Activated naive CD8-positive, alpha-beta T cell treated with anti-CD3 and anti-CD28 coated beads, Interleukin-2, amount 50 U/mL, for 24 hours (primary cell): ENCODE data around the gene GLI3.

ENCODE experiments used
- ATAC-seq: fragments of 150-1000 bp; cut with Tn5 transposase; one replicate; pipeline ENCODE4 v1.10.0; 2021
- DNase-seq: peaks from one replicate; pipeline ENCODE4 v3.0.0; 2021
- H3K27ac Mint-ChIP-seq: one replicate; pipeline ENCODE4 v1.8.0; 2021; ENCODE audit warnings: mild to moderate bottlenecking, mixed read lengths
- H3K27me3 Mint-ChIP-seq: one replicate; pipeline ENCODE4 v1.8.0; 2021; ENCODE audit warnings: mixed read lengths
- H3K36me3 Mint-ChIP-seq: one replicate; pipeline ENCODE4 v1.8.0; 2021; ENCODE audit warnings: low read depth, mixed read lengths
- H3K4me1 Mint-ChIP-seq: one replicate; pipeline ENCODE4 v1.8.0; 2021; ENCODE audit warnings: mixed read lengths
- H3K4me3 Mint-ChIP-seq: one replicate; pipeline ENCODE4 v1.8.0; 2021; ENCODE audit warnings: mild to moderate bottlenecking, moderate library complexity, mixed read lengths
- H3K9me3 Mint-ChIP-seq: one replicate; pipeline ENCODE4 v1.8.0; 2021; ENCODE audit warnings: mixed read lengths

Gene GLI3

DNA sequence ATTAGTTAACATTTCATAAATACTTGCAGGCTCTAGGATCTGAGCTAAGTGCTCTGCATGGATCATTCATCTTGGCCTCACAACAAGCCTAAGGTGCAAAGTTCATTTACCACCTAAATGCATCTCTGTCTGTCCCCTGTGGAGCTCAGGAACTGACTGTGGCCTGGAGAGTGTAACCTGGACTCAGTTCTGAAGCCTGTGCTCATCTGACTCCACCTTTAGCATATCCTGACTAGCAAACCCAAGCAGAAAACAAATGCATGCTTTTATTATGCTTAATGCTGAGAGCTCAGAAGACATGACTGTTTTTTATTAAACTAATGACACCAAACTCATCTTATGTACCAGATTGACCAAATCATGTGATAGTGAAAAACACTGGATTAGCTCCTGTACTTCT is 288.5 kb downstream of the GLI3 start:
- no peaks in the 10 kb centered on the region for H3K36me3 Mint-ChIP-seq
- peaks cover 4% of the 10 kb centered on the region for H3K27me3 Mint-ChIP-seq
- H3K27ac Mint-ChIP-seq = no peak overlapping the region
- ATAC-seq = no peak
- H3K4me3 Mint-ChIP-seq = no peak overlapping the region
- H3K9me3 Mint-ChIP-seq = no peaks in the 10 kb centered on the region
- DNase-seq = no peak
- H3K4me1 Mint-ChIP-seq = no peaks in the 10 kb centered on the region

DNA sequence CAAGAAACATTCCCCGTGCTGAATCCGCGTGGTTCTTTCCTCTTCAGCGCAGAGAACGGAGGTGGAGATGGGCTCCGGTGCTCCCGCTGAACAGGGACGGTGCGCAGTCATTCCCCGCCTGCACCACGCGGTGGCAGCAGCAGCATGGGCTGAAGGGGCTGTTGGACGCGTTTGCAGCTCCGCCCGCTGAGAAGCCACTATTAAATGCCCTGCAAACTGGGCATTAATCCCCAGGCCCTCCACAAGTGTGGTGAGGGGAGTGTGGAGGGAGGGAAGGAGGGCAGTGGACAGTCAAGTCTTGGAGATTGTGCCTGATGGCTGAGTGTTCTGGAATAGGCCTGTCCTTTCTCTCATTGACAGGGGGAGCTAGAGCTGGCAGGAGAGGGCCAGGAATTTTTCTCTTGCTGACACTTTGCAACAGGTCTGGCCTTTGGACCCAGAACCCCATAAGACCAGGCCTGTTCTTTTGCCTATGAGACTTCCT is 293.9 kb downstream of the GLI3 start:
- Mint-ChIP-seq H3K4me1 (peaks cover 5% of the 10 kb centered on the region), H3K4me3 (peak overlapping the region; percentile 9), H3K9me3 (no peaks in the 10 kb centered on the region), H3K27ac (no peak overlapping the region), H3K36me3 (no peaks in the 10 kb centered on the region), H3K27me3 (peaks cover 25% of the 10 kb centered on the region)
- DNase-seq = peak; percentile 84
- peak; percentile 78 for ATAC-seq

DNA sequence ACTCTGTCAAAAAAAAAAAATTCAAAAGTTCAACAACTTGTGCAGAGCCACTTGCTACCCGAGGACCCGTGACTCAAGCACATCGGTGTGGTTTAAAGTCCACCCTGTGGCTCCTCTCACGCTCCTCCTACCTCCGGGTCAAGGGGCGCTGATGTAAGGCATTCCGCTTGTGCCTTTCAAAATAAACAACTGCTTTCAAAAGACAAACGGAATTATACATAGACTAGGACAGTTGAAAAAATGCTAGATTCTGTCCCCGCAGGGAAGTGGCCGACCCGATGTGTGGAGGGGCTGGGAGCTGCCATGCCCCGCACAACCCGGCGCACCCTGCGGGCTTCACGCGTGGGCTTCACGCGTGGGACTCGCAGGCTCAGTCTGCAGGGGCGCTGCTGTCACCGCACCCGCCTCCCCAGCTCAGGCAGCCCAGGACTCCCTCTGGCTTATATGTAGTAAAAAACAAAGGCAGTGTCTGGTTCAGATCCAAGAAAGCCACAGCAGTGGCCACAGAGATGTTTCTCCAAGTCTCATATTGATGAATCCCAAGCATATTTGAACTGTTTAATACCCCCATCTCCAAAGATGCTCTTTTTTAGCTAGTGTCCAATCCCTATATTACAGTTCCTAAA is 294.4 kb downstream of the GLI3 start:
- no peak for ATAC-seq
- H3K4me3 Mint-ChIP-seq = peak overlapping the region; percentile 9
- H3K27me3 Mint-ChIP-seq = peaks cover 25% of the 10 kb centered on the region
- DNase-seq = no peak
- H3K4me1 Mint-ChIP-seq = peaks cover 5% of the 10 kb centered on the region
- no peaks in the 10 kb centered on the region for H3K9me3 Mint-ChIP-seq
- H3K36me3 Mint-ChIP-seq = no peaks in the 10 kb centered on the region
- no peak overlapping the region for H3K27ac Mint-ChIP-seq

DNA sequence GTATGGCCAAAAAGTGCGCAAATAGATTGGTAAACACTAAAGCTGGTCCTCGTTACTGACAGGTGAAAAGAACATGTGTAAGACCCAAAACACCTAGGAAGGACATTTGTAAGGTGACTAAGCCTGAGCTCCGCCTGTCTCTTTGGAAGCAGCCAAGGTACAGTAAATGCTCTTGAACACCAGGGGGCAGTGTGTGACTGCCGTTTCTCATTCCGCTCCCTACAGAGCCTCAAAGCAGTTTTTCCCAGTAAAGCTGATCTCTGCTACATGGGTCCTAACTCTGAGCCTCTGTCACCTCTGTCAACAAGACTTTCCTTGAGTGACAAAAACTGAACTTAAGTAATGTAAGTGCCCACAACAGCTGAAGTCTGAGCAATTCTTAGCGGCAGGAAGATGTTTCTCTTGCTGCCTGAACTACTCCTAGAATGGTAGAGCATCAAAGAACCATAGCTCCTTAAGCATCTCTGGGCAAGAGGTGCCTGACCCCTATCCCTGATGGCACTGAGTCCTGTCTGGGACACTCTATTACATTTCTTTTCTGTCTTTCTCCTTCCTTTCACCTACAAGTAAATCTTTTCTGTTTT is 296.2 kb downstream of the GLI3 start:
- peak; percentile 49 for DNase-seq
- Mint-ChIP-seq H3K36me3 (no peaks in the 10 kb centered on the region), H3K27ac (no peak overlapping the region), H3K9me3 (no peaks in the 10 kb centered on the region), H3K4me3 (no peak overlapping the region), H3K27me3 (peaks cover 28% of the 10 kb centered on the region), H3K4me1 (peaks cover 5% of the 10 kb centered on the region)
- peak; percentile 77 for ATAC-seq

DNA sequence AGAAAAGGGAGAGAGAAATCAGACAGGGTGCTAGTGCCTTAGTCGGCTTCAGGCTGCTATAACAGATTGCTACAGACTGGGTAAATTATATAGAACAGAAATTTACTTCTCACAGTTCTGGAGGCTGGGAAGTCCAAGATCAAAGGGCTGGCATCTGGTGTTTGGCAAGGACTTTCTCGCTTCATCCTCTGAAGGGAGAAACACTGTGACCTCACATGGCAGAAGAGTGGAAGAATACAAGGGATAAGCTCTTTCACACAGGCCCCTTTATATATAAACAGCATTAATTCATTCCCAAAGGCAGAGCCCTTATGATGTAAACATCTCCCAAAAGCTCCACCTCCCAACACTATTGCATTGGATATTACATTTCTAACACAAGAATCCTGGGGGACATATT is 298.6 kb downstream of the GLI3 start:
- Mint-ChIP-seq H3K27me3 (peaks cover 30% of the 10 kb centered on the region), H3K9me3 (no peaks in the 10 kb centered on the region), H3K27ac (no peak overlapping the region)

DNA sequence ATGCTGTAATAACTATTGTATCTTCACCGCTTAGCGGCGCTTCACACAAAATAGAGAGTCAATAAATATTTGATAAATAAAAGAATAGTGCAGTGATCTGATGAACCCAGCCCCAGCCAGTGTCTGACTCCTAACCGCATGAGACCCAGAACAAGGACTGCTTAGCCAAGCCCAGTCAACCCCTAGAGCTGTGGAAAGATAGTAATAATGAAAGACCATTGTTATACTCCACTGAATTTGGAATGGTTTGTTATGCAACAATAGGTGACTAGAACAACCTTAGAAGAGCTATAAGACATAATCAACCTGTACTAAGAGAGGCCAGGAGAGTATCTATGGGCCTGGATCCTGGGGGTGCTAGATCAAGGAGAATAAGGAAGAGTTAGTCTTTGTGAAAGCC is 303.6 kb downstream of the GLI3 start:
- ATAC-seq (no peak), DNase-seq (no peak)
- Mint-ChIP-seq H3K27me3 (peaks cover 16% of the 10 kb centered on the region), H3K36me3 (peaks cover 2% of the 10 kb centered on the region), H3K9me3 (no peaks in the 10 kb centered on the region), H3K4me3 (no peak overlapping the region), H3K4me1 (peaks cover 12% of the 10 kb centered on the region), H3K27ac (no peak overlapping the region)

More for the DNA sequence above, 298.6 kb downstream of the GLI3 start:
- Mint-ChIP-seq H3K4me1 (peaks cover 5% of the 10 kb centered on the region), H3K36me3 (no peaks in the 10 kb centered on the region), H3K4me3 (no peak overlapping the region)
- DNase-seq = no peak
- no peak for ATAC-seq

DNA sequence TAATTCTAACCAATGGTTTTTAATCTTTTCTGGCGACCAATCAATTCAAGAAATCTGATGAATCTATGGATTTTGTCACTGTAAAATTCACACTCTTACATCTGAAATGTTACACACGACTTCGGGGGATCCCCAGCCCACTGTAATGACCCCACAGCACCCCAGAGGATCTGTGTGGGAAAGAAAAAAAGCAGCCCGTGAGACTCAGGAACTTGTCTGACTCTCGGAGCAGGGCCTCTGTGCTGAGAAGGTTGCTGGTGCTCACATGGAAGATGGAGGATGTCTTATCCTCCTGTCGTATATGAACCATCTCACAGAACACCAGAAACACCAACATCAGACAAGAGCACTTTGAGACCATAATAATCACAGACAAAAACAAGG is 305.8 kb downstream of the GLI3 start:
- Mint-ChIP-seq H3K27ac (peak overlapping the region; percentile 74), H3K9me3 (no peaks in the 10 kb centered on the region), H3K36me3 (peaks cover 2% of the 10 kb centered on the region), H3K4me1 (peaks cover 12% of the 10 kb centered on the region), H3K27me3 (peaks cover 23% of the 10 kb centered on the region), H3K4me3 (no peak overlapping the region)
- ATAC-seq (no peak), DNase-seq (no peak)

DNA sequence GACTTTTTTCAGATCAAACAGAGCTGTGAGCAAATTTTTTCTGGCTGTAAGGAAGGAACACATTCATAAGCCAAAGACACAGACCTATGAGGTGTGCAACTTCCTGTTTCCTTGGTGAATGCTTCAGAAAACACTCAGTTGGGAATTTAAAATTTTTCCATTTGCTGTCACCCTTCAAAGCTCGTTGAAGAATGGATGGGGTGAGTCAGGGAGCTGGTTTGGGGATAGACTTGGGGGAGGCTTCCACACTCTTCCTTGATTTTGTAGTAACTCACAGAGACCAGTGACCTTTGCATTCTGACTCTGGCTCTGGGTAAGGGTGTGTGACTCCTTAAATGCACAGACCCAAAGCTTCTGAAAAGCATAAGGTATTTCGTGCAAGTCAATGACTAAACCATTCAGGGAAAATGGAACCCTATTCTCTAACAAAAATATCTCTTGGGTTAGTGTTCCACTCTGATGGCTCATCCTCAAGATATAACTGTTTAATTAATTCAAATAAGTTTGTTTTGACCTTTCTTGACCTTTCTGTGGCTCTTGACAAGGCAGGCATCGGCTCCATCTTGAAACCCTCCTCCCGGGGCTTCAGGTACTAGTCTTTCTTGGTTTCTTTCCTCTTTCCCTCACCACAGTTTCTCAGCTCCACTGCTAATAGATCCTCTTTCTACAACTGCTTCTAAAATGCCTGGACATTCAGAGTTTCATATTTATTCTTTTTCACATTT is 306.3 kb downstream of the GLI3 start:
- Mint-ChIP-seq H3K9me3 (no peaks in the 10 kb centered on the region), H3K4me1 (peaks cover 12% of the 10 kb centered on the region), H3K27me3 (peaks cover 21% of the 10 kb centered on the region), H3K27ac (peak overlapping the region; percentile 74), H3K4me3 (no peak overlapping the region), H3K36me3 (peaks cover 2% of the 10 kb centered on the region)
- ATAC-seq (peak; percentile 73), DNase-seq (no peak)

DNA sequence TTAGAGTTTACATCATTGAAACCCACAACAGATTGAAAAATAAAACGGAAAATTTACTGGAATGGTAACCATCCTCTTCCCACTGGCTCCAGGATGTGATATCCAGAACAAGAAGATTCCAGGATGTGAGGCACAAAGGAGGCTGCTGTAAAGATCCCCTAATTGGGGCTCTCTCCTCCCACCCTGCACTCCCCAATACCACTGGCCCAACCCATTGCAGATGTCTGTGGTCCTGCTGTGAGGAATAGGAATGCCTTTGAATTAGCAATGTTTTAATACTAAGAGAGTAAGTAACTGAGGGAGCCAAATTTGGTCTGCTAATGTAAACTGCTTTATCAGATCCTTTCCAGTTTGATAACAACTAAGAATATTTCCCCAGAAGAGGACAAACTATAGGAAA is 308.2 kb downstream of the GLI3 start:
- no peak overlapping the region for H3K4me3 Mint-ChIP-seq
- H3K27me3 Mint-ChIP-seq = peaks cover 18% of the 10 kb centered on the region
- no peak for ATAC-seq
- H3K27ac Mint-ChIP-seq = no peak overlapping the region
- DNase-seq = no peak
- peaks cover 2% of the 10 kb centered on the region for H3K36me3 Mint-ChIP-seq
- peaks cover 12% of the 10 kb centered on the region for H3K4me1 Mint-ChIP-seq
- no peaks in the 10 kb centered on the region for H3K9me3 Mint-ChIP-seq

DNA sequence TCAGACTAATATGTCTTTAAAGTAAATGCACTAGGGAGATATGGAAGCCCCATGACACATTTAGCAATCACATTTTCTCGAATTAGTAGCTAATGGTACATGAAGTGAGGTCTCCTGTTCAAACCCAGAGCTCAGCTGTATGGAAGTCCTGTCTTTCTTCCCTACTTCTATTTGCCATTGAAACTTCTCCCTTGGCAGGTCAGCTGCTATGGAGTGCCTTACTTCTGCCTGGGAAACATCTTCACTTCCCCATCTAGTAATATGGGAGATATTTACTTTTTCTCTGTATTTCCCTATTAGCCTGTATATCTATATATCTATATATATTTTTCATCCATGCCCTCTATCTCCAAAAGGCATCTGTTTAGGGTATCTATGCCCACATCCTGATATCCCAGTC is 308.8 kb downstream of the GLI3 start:
- Mint-ChIP-seq H3K36me3 (peaks cover 2% of the 10 kb centered on the region), H3K27ac (no peak overlapping the region), H3K27me3 (peaks cover 18% of the 10 kb centered on the region), H3K9me3 (no peaks in the 10 kb centered on the region), H3K4me1 (peaks cover 12% of the 10 kb centered on the region), H3K4me3 (no peak overlapping the region)
- ATAC-seq = no peak
- DNase-seq = no peak

DNA sequence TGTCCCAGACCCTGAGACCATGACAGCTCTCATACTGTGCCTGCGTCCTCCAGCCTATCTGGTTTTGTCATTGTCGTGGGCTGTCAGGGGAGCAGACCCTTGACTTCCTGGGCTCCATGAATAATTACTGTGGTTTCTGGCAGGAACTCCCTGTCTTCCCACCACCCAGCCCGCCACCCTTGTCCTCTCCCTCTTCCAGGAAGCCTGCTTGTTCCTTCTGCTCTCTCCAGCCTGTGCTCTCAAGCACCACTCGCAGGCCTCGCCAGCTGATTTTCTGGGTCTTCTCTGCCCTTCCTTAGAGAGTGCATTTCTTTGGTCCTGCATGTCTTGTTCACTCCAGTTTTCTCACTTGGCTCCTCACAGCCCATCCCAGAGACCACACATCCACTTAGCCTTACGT is 309.6 kb downstream of the GLI3 start:
- ATAC-seq (no peak), DNase-seq (no peak)
- Mint-ChIP-seq H3K27ac (peak overlapping the region; percentile 15), H3K27me3 (peaks cover 15% of the 10 kb centered on the region), H3K4me1 (peaks cover 12% of the 10 kb centered on the region), H3K4me3 (no peak overlapping the region), H3K9me3 (no peaks in the 10 kb centered on the region), H3K36me3 (peaks cover 2% of the 10 kb centered on the region)

DNA sequence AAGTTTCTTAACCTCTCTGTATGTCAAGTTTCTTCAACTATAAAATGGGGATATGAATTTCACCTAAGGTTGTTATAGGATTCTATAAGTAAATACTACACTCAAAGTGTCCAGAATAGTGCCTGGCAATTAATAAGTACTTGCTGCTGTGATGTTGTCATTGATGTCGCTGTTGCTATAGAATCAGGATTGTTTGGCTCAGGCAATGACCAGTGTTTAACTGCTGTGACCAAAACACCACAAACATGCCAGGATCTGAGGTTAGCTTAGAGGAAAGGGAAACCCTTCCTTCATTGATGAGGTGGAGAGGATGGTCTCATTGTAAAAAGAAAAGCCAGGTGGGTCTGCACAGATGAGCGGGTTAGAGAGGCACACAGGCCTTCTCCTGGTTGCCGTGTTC is 311.1 kb downstream of the GLI3 start:
- no peak for ATAC-seq
- no peaks in the 10 kb centered on the region for H3K36me3 Mint-ChIP-seq
- H3K4me1 Mint-ChIP-seq = peaks cover 8% of the 10 kb centered on the region
- H3K9me3 Mint-ChIP-seq = no peaks in the 10 kb centered on the region
- no peak for DNase-seq
- no peak overlapping the region for H3K4me3 Mint-ChIP-seq
- peaks cover 22% of the 10 kb centered on the region for H3K27me3 Mint-ChIP-seq
- no peak overlapping the region for H3K27ac Mint-ChIP-seq

DNA sequence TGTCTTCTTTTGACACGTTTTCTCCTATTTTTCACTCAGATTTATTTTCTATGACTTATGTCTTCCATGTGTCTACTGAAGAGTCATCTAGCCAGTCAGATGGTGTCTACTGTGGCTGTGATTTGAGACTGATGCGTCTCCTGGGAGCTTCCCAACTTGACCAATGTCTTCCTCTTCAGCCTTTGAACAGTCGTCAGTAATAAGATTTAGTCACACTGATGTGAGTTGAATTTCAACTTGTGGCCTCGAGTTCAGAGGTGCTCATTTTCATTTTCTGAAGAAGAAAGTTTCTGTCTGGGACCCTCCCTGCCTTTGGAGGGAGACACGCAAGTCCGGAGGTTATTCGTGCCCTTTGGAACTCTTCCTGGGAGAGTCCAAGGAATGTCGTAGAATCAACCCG is 312.2 kb downstream of the GLI3 start:
- peaks cover 2% of the 10 kb centered on the region for H3K4me1 Mint-ChIP-seq
- H3K27ac Mint-ChIP-seq = no peak overlapping the region
- H3K4me3 Mint-ChIP-seq = no peak overlapping the region
- peaks cover 31% of the 10 kb centered on the region for H3K27me3 Mint-ChIP-seq
- DNase-seq (no peak), ATAC-seq (peak; percentile 43)
- H3K9me3 Mint-ChIP-seq = no peaks in the 10 kb centered on the region
- H3K36me3 Mint-ChIP-seq = no peaks in the 10 kb centered on the region

DNA sequence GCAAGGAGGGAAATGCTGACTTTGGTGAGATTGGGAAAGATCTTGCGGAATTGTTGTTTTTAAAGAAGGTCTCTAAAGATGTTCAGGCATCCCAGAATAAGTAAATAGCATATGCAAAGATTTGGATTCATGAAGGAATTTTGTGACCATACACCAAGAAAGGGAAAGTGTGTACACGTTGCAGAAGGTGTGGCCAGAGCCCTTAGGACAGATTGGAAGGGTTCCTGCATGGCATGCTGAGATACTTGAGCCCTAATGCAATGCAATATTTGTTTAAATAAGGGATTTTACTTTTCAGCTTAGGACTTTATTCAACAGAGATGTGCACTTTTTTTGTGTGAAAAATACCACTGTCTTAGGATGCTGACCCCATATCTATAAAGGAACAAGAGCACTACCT is 314.6 kb downstream of the GLI3 start:
- peaks cover 28% of the 10 kb centered on the region for H3K27me3 Mint-ChIP-seq

DNA sequence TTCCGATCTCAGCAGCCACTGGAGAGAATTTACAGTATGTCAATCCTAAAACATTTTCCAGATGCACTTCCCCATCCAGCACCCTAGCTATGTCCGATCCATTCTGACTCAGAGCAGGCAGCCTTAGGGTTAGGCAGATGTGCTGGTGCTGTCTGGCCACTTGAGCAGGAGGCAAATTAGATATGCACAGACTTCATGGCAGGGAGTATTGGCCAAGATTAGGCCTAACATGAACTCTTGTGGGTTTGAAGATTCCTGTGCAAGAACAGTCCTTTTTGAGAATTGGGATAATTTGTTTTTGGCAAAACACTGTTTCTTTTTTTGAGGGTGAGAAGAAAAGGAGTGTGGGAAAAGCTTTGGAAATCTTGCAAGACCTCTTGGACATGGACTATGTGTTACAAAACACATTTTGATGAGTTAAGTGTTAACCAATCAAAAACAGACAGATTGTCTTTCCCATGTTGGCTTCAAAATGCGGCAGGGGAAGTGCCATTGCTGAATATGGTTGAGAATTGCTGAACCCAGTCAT is 315.5 kb downstream of the GLI3 start:
- Mint-ChIP-seq H3K27me3 (peaks cover 26% of the 10 kb centered on the region), H3K4me1 (no peaks in the 10 kb centered on the region), H3K27ac (no peak overlapping the region), H3K36me3 (no peaks in the 10 kb centered on the region), H3K9me3 (no peaks in the 10 kb centered on the region), H3K4me3 (no peak overlapping the region)
- ATAC-seq (no peak), DNase-seq (no peak)

More for the DNA sequence above, 314.6 kb downstream of the GLI3 start:
- Mint-ChIP-seq H3K4me3 (no peak overlapping the region), H3K4me1 (no peaks in the 10 kb centered on the region), H3K9me3 (no peaks in the 10 kb centered on the region), H3K36me3 (no peaks in the 10 kb centered on the region), H3K27ac (no peak overlapping the region)
- DNase-seq (no peak), ATAC-seq (no peak)
